ENCODE results near the gene SIN3A.

DNA sequence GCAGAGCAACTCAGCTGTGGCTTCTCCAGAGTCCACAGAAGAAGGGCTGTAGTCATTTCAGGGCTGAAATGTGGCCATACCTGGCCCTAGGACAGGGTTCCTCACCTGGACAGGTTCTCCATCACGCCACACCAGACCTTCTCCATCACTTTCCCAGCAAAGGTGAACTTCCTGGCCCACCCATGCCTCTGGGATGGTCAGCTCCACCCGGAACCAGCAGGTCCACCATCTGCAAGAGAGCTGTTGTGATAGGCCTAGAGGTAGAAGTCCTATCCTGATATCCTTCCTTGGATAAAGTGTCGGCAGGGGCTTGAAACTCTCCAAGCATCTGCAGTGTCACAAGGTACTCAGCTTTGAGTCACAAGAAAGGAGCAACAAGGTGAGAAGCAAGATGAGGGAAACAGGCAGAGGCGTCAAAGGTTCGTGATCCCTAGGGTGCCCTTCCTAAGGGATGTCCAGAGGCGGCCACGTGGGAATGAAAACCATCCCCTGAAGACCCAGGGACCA, 84.0 kb downstream of the SIN3A start:
- TF ChIP-seq EZH2 (IDR thresholded peaks at IDR 0.05; ENCODE audit: insufficient read depth, poor library complexity, severe bottlenecking): no peak
- TF ChIP-seq EZH2phosphoT487 (IDR thresholded peaks at IDR 0.05; ENCODE audit: insufficient read depth, low read depth): no peak

Measured in GM23248 (cell line).